WTC11 (cell line): ENCODE data around the gene PCDH20. TPM values are rescaled to one million over a fixed set of nuclear protein-coding genes. Genes with fewer than 3 reads are reported as not detected.
"Not testable (repeated sequence)": the region's sequence is repeated elsewhere in the genome, so short reads cannot be mapped to it uniquely, and the experiment has no call there.

Source experiments
- ATAC-seq: fragments of 200-7000 bp; cut with Tn5 transposase; 2 replicates; pipeline ENCODE4 v1.10.0; 2021; ENCODE audit warnings: mild to moderate bottlenecking, moderate library complexity
- CTCF ChIA-PET: fragments of 300-600 bp; sonication (Branson Sonifier 250); formaldehyde crosslinking; loops from one replicate; lab custom pipeline; 2021; ENCODE audit warnings: antibody characterized with exemption; lab: Charles Lee
- POLR2A ChIA-PET: fragments of 350-600 bp; sonication (Branson Sonifier 250); formaldehyde crosslinking; loops from one replicate; lab custom pipeline; 2021; ENCODE audit warnings: antibody characterized with exemption; lab: Charles Lee
- DNase-seq: peaks from one replicate; pipeline ENCODE4 v3.0.0; 2021; ENCODE audit warnings: low spot score
- H3K27ac Mint-ChIP-seq: 2 replicates; pipeline ENCODE4 v1.8.0; 2021; ENCODE audit warnings: mixed read lengths
- H3K27me3 Mint-ChIP-seq: 2 replicates; pipeline ENCODE4 v1.8.0; 2021; ENCODE audit warnings: low read depth, mild to moderate bottlenecking, moderate library complexity, mixed read lengths
- H3K36me3 Mint-ChIP-seq: 2 replicates; pipeline ENCODE4 v1.8.0; 2021; ENCODE audit warnings: mixed read lengths
- H3K4me1 Mint-ChIP-seq: 2 replicates; pipeline ENCODE4 v1.8.0; 2022; ENCODE audit warnings: mixed read lengths
- H3K4me3 Mint-ChIP-seq: 2 replicates; pipeline ENCODE4 v1.8.0; 2021; ENCODE audit warnings: mild to moderate bottlenecking, moderate library complexity, mixed read lengths
- H3K9me3 Mint-ChIP-seq: 2 replicates; pipeline ENCODE4 v1.8.0; 2021; ENCODE audit warnings: mixed read lengths
- HMGA2 ChIP-seq: fragments of 250-450 bp; sonication (Bioruptor Pico); IDR thresholded peaks from 2 replicates; pipeline ENCODE4 v1.4.0; 2021; ENCODE audit warnings: mild to moderate bottlenecking, moderate library complexity
- HMGXB4 ChIP-seq: sonication (generic); formaldehyde crosslinking; IDR thresholded peaks from 2 replicates; pipeline ENCODE4 v1.8.1; 2023; ENCODE audit warnings: mild to moderate bottlenecking, moderate library complexity, missing genetic modification reagents
- NR2C2 ChIP-seq: sonication (generic); formaldehyde crosslinking; IDR thresholded peaks from 2 replicates; pipeline ENCODE4 v1.8.0; 2022; ENCODE audit warnings: mild to moderate bottlenecking, missing genetic modification reagents
- TEAD4 ChIP-seq: sonication (generic); formaldehyde crosslinking; IDR thresholded peaks from 2 replicates; pipeline ENCODE4 v1.8.0; 2022; ENCODE audit warnings: mild to moderate bottlenecking, missing genetic modification reagents
- ZNF281 ChIP-seq: sonication (generic); formaldehyde crosslinking; IDR thresholded peaks from 2 replicates; pipeline ENCODE4 v1.8.0; 2023; ENCODE audit warnings: mild to moderate bottlenecking, missing genetic modification reagents
- ZNF512 ChIP-seq: sonication (generic); formaldehyde crosslinking; IDR thresholded peaks from 2 replicates; pipeline ENCODE4 v1.8.1; 2022; ENCODE audit warnings: missing genetic modification reagents, borderline replicate concordance
- total RNA-seq: library from RNA; stranded (reverse); gene quantifications from 3 replicates; pipeline ENCODE4 v1.2.3, GENCODE V29; 2021

PCDH20 gene
- total RNA-seq, 1 experiment from 2014 or later = 1.3 TPM

GRCh38 chr13:61364690-61365089 is 51.0 kb downstream of the PCDH20 start:
- H3K27ac Mint-ChIP-seq, H3K36me3 Mint-ChIP-seq, CTCF ChIA-PET, POLR2A ChIA-PET, H3K27me3 Mint-ChIP-seq, ATAC-seq, H3K4me3 Mint-ChIP-seq, H3K9me3 Mint-ChIP-seq, DNase-seq, H3K4me1 Mint-ChIP-seq: not testable (repeated sequence)

GRCh38 chr13:61362522-61362921 is 53.1 kb downstream of the PCDH20 start:
- Mint-ChIP-seq H3K4me3 (no peak overlapping the region), H3K36me3 (no peaks in the 10 kb centered on the region), H3K9me3 (no peaks in the 10 kb centered on the region), H3K4me1 (peaks cover 12% of the 10 kb centered on the region), H3K27me3 (no peaks in the 10 kb centered on the region), H3K27ac (no peak overlapping the region)
- ChIA-PET POLR2A (no interaction called here), CTCF (no interaction called here)
- no peak for TF ChIP-seq HMGA2
- TF ChIP-seq ZNF512 = no peak
- no peak for TF ChIP-seq HMGXB4
- no peak for TF ChIP-seq NR2C2 (CRISPR knock-in tag)
- no peak for TF ChIP-seq ZNF281 (CRISPR knock-in tag)
- TF ChIP-seq TEAD4 (CRISPR knock-in tag) = no peak
- DNase-seq (no peak), ATAC-seq (no peak)
